ENCODE results near the gene RPGRIP1L. TPM values are rescaled to one million over a fixed set of nuclear protein-coding genes. Genes with fewer than 3 reads are reported as not detected.

RPGRIP1L gene
- total RNA-seq, 1 donor from 2014 or later, result 0.96 TPM

DNA sequence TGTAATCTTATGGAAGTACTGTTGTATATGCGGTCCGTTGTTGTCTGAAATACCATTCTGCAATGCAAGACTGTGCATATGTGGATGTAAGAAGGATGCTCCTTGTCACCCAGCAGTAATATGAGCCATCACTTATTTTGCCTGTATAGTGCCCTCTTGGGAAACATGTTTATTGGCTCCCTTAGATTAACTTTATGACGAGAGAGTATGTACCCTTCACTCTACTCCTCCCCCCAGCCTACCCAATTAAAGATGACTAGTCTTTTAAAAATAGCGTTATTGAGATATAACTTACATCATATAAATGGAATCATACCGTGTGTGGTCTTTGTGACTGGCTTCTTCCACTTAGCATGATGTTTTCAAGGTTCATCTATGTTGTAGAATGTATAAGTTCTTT is 33.9 kb upstream of the RPGRIP1L start:
- TF ChIP-seq, protein P1, sequence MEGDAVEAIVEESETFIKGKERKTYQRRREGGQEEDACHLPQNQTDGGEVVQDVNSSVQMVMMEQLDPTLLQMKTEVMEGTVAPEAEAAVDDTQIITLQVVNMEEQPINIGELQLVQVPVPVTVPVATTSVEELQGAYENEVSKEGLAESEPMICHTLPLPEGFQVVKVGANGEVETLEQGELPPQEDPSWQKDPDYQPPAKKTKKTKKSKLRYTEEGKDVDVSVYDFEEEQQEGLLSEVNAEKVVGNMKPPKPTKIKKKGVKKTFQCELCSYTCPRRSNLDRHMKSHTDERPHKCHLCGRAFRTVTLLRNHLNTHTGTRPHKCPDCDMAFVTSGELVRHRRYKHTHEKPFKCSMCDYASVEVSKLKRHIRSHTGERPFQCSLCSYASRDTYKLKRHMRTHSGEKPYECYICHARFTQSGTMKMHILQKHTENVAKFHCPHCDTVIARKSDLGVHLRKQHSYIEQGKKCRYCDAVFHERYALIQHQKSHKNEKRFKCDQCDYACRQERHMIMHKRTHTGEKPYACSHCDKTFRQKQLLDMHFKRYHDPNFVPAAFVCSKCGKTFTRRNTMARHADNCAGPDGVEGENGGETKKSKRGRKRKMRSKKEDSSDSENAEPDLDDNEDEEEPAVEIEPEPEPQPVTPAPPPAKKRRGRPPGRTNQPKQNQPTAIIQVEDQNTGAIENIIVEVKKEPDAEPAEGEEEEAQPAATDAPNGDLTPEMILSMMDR (IDR thresholded peaks at IDR 0.05), result no peak
- intact Hi-C loops (cut with DNase I), result no loop called here
- H3K9me3 ChIP-seq, result no peaks in the 10 kb centered on the region

DNA sequence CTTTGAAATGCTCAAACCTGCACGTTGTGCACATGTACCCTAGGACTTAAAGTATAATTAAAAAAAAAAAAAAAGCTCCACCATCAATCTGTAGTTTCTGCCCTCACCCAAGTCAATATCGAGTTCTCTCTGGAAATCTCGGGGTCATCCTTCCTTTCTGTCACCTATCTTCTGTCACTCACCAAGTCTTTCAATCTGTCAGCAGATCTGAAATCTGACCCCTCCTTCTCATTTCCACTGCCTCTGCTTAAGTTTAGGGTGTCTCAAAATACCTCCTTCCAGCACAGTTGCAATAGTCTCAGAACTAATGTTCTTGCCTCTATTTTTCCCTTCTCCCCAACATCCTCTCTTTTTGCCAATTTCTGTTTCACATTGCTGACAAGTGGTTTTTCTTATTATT is 32.6 kb upstream of the RPGRIP1L start:
- Histone ChIP-seq H3K27ac (no peak overlapping the region), H3K9me3 (no peaks in the 10 kb centered on the region), H3K27me3 (no peaks in the 10 kb centered on the region), H3K4me1 (peaks cover 0 to 3% of the 10 kb centered on the region in 2 donors), H3K36me3 (no peaks in the 10 kb centered on the region), H3K4me3 (no peak overlapping the region)
- TF ChIP-seq, protein P1 (IDR thresholded peaks at IDR 0.05), result no peak
- DNase-seq (ENCODE audit: low spot score in 2 of 2), result no peak
- intact Hi-C loops (cut with DNase I), result no loop called here

More for the DNA sequence above, 33.9 kb upstream of the RPGRIP1L start:
- Histone ChIP-seq H3K27ac (no peak overlapping the region), H3K4me1 (no peaks in the 10 kb centered on the region), H3K27me3 (no peaks in the 10 kb centered on the region), H3K4me3 (no peak overlapping the region), H3K36me3 (no peaks in the 10 kb centered on the region)
- DNase-seq (ENCODE audit: low spot score in 2 of 2), result no peak

DNA sequence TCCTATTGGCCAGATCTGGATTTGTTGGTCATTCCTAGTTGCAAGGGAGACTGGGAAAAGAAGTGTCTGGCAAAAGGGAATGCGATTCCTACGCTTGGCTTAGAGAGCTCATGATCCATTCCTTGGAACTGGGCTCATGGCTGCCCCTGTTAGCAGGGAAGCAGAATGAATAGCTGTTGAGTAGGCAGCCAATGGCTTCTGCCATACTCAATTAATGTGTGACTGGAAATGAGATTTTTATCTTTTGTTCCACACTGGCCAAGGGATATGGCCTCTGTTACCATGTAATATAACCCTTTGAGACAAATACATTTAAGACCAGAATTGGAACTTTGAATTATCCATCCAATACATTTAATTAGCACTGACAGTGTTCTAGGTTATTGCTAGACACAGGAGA is 31.2 kb upstream of the RPGRIP1L start:
- intact Hi-C loops (cut with DNase I), result no loop called here
- H3K36me3 ChIP-seq, result no peaks in the 10 kb centered on the region
- no peak for DNase-seq (ENCODE audit: low spot score in 2 of 2)
- peaks cover 0 to 3% of the 10 kb centered on the region in 2 donors for H3K4me1 ChIP-seq
- H3K9me3 ChIP-seq, result no peaks in the 10 kb centered on the region
- no peaks in the 10 kb centered on the region for H3K27me3 ChIP-seq
- H3K27ac ChIP-seq, result no peak overlapping the region
- TF ChIP-seq, protein P1 (IDR thresholded peaks at IDR 0.05), result no peak
- H3K4me3 ChIP-seq, result no peak overlapping the region

DNA sequence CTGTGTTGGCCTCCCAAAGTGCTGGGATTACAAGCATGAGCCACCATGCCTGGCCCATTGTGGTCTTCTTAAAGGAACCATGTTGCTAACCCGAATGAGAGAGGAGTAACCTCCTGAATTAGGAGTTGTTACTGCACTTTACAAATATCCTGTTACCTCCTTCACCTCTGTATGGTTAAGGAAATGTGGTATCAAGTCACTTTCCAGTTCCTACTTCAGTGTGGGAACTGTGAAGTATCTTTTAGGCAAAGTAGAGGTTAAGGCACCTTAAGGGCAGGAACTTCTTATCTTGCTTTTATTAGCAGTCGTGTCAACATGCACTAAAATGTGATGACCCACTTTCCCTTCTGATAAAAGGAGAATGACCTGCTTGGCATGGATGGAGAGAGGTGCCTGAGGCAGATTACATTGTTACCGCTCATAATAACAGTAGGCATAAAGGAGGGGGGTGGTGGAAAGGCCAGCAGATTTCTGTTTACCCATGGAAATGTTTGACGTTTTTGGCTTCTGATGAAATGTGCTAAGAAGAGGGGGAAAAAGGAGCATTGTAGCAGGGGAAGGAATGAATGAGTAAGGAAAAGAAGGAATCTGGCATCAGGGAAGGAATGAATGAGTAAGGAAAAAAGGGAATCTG is 28.8 kb upstream of the RPGRIP1L start:
- DNase-seq (ENCODE audit: low spot score in 2 of 2), result no peak
- Histone ChIP-seq H3K36me3 (no peaks in the 10 kb centered on the region), H3K27ac (no peak overlapping the region), H3K27me3 (no peaks in the 10 kb centered on the region), H3K4me1 (peaks cover 0 to 3% of the 10 kb centered on the region in 2 donors), H3K9me3 (no peaks in the 10 kb centered on the region), H3K4me3 (no peak overlapping the region)
- TF ChIP-seq, protein P1 (IDR thresholded peaks at IDR 0.05), result no peak
- intact Hi-C loops (cut with DNase I), result no loop called here

DNA sequence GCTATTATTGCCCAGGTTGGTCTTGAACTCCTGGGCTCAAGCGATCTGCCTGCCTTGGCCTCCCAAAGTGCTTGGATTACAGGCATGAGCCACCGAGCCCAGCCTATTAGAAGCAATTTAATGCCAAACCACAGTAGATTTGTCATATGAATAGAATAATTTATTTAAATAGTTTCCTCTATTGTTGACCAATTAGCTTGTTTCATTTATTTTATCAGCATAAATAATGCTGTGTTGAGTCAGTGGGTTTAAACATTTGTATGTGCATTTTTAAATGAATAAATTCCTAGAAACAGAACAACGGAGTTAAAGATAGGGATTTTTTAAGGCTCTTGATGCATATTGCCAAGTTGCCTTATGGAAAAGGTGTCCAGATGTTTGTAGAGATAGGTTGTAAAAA is 27.0 kb upstream of the RPGRIP1L start:
- intact Hi-C loops (cut with DNase I), result no loop called here
- peaks cover 0 to 3% of the 10 kb centered on the region in 2 donors for H3K4me1 ChIP-seq
- no peak overlapping the region for H3K4me3 ChIP-seq
- H3K9me3 ChIP-seq, result no peaks in the 10 kb centered on the region
- H3K36me3 ChIP-seq, result no peaks in the 10 kb centered on the region
- TF ChIP-seq, protein P1 (IDR thresholded peaks at IDR 0.05), result no peak
- no peak for DNase-seq (ENCODE audit: low spot score in 2 of 2)
- no peaks in the 10 kb centered on the region for H3K27me3 ChIP-seq
- no peak overlapping the region for H3K27ac ChIP-seq

DNA sequence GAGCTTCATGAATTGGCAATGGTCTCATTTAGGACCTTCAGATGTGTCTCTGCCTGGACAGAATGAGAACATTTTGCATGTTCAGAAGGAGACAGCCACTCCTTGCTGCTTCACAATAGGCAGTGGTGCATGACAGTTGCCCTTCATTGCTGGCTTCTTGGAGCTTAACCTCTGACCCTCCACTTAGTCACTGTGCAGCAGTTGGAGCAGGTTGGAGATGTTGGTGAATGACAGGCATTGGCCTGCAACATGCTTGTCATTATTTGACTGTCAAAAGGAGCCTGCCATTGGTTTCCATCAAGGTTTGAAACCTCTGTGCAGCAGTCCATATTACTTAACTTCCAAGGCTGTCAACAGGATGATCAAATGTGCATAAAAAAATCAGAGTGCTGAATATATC is 23.0 kb upstream of the RPGRIP1L start:
- DNase-seq (ENCODE audit: low spot score in 2 of 2), result no peak
- H3K9me3 ChIP-seq, result no peaks in the 10 kb centered on the region
- H3K4me3 ChIP-seq, result no peak overlapping the region

More for the DNA sequence above, 23.0 kb upstream of the RPGRIP1L start:
- intact Hi-C loops (cut with DNase I), result no loop called here
- no peak overlapping the region for H3K27ac ChIP-seq
- no peaks in the 10 kb centered on the region for H3K36me3 ChIP-seq
- TF ChIP-seq, protein P1 (IDR thresholded peaks at IDR 0.05), result no peak
- H3K4me1 ChIP-seq, result no peaks in the 10 kb centered on the region
- no peaks in the 10 kb centered on the region for H3K27me3 ChIP-seq

Measured in ascending aorta (tissue), 2 donors.